Natural killer cell (primary cell): Measurements from ENCODE around the gene DTNBP1. TPM values are rescaled to one million over a fixed set of nuclear protein-coding genes. Genes with fewer than 3 reads are reported as not detected.

Experiments
- ATAC-seq, 3 donors: fragments of 150-1000 bp in 2 of 3; fragments of 200-7000 bp in 1 of 3; cut with Tn5 transposase; 1 replicate in 1 of 3; 2 replicates in 2 of 3; pipeline ENCODE4 v1.10.0; 2021; ENCODE audit warnings: mild to moderate bottlenecking in 2 of 3, moderate library complexity in 2 of 3
- DNase-seq, 2 donors: peaks; one replicate each; pipeline versions ENCODE4 v3.0.0 to v3.0.0-alpha.2; 2013 to 2021; ENCODE audit warnings: mixed read lengths in 1 of 2
- H3K27ac ChIP-seq: one replicate; pipeline ENCODE4 v1.5.1; 2013; ENCODE audit warnings: mild to moderate bottlenecking, low read length
- H3K27me3 ChIP-seq: one replicate; pipeline ENCODE4 v1.6.1; 2013; ENCODE audit warnings: low read length; ENCODE audit not compliant: control insufficient read depth, insufficient read depth
- H3K36me3 ChIP-seq: one replicate; pipeline ENCODE4 v1.6.1; 2013; ENCODE audit warnings: low read length; ENCODE audit not compliant: control insufficient read depth, insufficient read depth
- H3K4me1 ChIP-seq: one replicate; pipeline ENCODE4 v1.6.1; 2013; ENCODE audit warnings: low read length; ENCODE audit not compliant: control insufficient read depth, insufficient read depth
- H3K4me3 ChIP-seq: one replicate; pipeline ENCODE4 v1.5.1; 2013; ENCODE audit warnings: low read length
- H3K9me3 ChIP-seq: one replicate; pipeline ENCODE4 v1.6.1; 2013; ENCODE audit warnings: low read length; ENCODE audit not compliant: control insufficient read depth, insufficient read depth
- H3K27ac Mint-ChIP-seq, 2 donors: one replicate each; pipeline ENCODE4 v1.8.0; 2022; ENCODE audit warnings: mild to moderate bottlenecking in 2 of 2, mixed read lengths in 2 of 2, moderate library complexity in 1 of 2
- H3K27me3 Mint-ChIP-seq, 2 donors: one replicate each; pipeline ENCODE4 v1.8.0; 2022; ENCODE audit warnings: low read depth in 2 of 2, mixed read lengths in 2 of 2
- H3K36me3 Mint-ChIP-seq: one replicate; pipeline ENCODE4 v1.8.0; 2022; ENCODE audit warnings: mixed read lengths
- H3K4me1 Mint-ChIP-seq, 2 donors: one replicate each; pipeline ENCODE4 v1.8.0; 2022; ENCODE audit warnings: mixed read lengths in 2 of 2
- H3K4me3 Mint-ChIP-seq: one replicate; pipeline ENCODE4 v1.8.0; 2022; ENCODE audit warnings: mild to moderate bottlenecking, moderate library complexity, mixed read lengths
- H3K9me3 Mint-ChIP-seq, 2 donors: one replicate each; pipeline ENCODE4 v1.8.0; 2022; ENCODE audit warnings: mixed read lengths in 2 of 2
- WGBS: methylation state at CpG from one replicate; pipeline ENCODE4 v1.1.7; 2013; ENCODE audit warnings: missing lambda C conversion rate; ENCODE audit not compliant: insufficient coverage; 5-methylcytosine and 5-hydroxymethylcytosine counted together
- intact Hi-C: fragments of 100-400 bp; cut with micrococcal nuclease; formaldehyde crosslinking; loops from one replicate; pipeline ENCODE4 v1.14.2; 2022
- total RNA-seq, 4 donors: library from RNA; stranded (reverse); fragments of 120-200 nt in 1 of 4; gene quantifications; one replicate each; pipeline versions ENCODE4 v1.2.3 to v1.2.4, GENCODE V29; 2013 to 2022
- TF ChIP-seq, protein P1 (sequence below): fragments of 200-600 bp; IDR thresholded peaks from one replicate; pipeline ENCODE4 v1.8.0; 2022; ENCODE audit warnings: antibody characterized with exemption

Gene DTNBP1
- total RNA-seq, 3 donors from 2014 or later (not counting 1 experiment from before 2014, with no cell fraction given) = 31.6 to 42.2 (median 38.4) TPM

DNA sequence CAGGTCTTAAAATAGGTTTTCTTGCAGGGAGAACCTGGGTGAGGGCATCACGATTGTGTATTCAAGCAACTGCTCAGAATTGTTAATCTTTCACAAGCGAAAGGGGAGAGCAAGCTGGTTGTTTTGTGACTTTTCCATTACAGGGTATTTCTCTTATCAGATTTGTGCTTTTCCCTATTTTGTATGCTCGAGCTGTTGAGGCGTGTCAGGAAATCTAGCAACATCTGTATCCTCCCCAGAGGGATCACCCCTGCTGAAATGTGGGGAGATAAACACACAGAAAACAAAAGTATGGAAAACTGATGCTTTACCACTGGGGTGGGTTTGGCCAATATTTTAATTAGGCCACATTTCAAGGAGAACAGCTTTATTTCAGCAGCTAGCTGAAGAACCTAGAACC is 187.0 kb downstream of the DTNBP1 start:
- H3K27ac ChIP-seq = no peak overlapping the region
- no peaks in the 10 kb centered on the region for H3K9me3 Mint-ChIP-seq
- H3K4me3 Mint-ChIP-seq = no peak overlapping the region
- intact Hi-C loops = no loop called here
- peaks cover 67 to 69% of the 10 kb centered on the region in 2 donors for H3K4me1 Mint-ChIP-seq
- no peaks in the 10 kb centered on the region for H3K36me3 Mint-ChIP-seq
- 91% methylated on average over 4 of the region's 4 CpGs for WGBS
- H3K27me3 Mint-ChIP-seq = no peaks in the 10 kb centered on the region
- no peaks in the 10 kb centered on the region for H3K9me3 ChIP-seq
- H3K27ac Mint-ChIP-seq = peak overlapping the region in 1 of 2 donors; percentile 24
- peaks cover 10% of the 10 kb centered on the region for H3K36me3 ChIP-seq
- no peaks in the 10 kb centered on the region for H3K27me3 ChIP-seq
- ATAC-seq (no peak), DNase-seq (no peak)
- peaks cover 3% of the 10 kb centered on the region for H3K4me1 ChIP-seq
- TF ChIP-seq, protein P1, sequence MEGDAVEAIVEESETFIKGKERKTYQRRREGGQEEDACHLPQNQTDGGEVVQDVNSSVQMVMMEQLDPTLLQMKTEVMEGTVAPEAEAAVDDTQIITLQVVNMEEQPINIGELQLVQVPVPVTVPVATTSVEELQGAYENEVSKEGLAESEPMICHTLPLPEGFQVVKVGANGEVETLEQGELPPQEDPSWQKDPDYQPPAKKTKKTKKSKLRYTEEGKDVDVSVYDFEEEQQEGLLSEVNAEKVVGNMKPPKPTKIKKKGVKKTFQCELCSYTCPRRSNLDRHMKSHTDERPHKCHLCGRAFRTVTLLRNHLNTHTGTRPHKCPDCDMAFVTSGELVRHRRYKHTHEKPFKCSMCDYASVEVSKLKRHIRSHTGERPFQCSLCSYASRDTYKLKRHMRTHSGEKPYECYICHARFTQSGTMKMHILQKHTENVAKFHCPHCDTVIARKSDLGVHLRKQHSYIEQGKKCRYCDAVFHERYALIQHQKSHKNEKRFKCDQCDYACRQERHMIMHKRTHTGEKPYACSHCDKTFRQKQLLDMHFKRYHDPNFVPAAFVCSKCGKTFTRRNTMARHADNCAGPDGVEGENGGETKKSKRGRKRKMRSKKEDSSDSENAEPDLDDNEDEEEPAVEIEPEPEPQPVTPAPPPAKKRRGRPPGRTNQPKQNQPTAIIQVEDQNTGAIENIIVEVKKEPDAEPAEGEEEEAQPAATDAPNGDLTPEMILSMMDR = no peak
- H3K4me3 ChIP-seq = no peak overlapping the region

GRCh38 chr6:15475261-15475660 is 187.6 kb downstream of the DTNBP1 start:
- peaks cover 13% of the 10 kb centered on the region for H3K36me3 ChIP-seq
- no peaks in the 10 kb centered on the region for H3K27me3 Mint-ChIP-seq
- H3K9me3 Mint-ChIP-seq = no peaks in the 10 kb centered on the region
- no peak overlapping the region for H3K4me3 Mint-ChIP-seq
- DNase-seq (no peak), ATAC-seq (no peak)
- H3K27ac Mint-ChIP-seq = peak overlapping the region; percentile 24 to 35
- H3K27me3 ChIP-seq = no peaks in the 10 kb centered on the region
- H3K4me1 Mint-ChIP-seq = peaks cover 61 to 63% of the 10 kb centered on the region in 2 donors
- intact Hi-C loops = no loop called here
- TF ChIP-seq, protein P1 = no peak
- no peaks in the 10 kb centered on the region for H3K36me3 Mint-ChIP-seq
- 77% methylated on average over 6 of the region's 6 CpGs for WGBS
- H3K4me1 ChIP-seq = peaks cover 3% of the 10 kb centered on the region
- no peak overlapping the region for H3K27ac ChIP-seq
- H3K9me3 ChIP-seq = no peaks in the 10 kb centered on the region
- H3K4me3 ChIP-seq = no peak overlapping the region

DNA sequence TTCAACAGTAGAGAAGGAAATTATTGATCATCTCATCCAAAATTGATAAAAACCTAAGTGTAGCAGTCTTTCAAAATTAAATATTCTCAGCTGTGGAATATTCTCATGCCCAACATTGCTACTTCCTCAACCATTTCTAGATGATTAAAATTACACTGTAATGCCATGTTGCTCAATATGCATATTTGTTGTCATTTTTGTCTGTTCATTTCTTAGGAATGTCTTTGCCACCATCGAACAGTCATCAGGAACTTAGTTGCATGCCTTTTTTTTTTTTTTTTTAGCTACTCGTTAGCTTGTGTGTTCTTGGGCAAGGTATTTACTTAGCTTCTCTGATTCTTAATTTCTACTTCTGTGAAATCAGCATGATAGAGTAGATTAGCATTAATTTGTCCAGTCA is 188.6 kb downstream of the DTNBP1 start:
- Histone ChIP-seq H3K9me3 (no peaks in the 10 kb centered on the region), H3K4me3 (no peak overlapping the region), H3K27me3 (no peaks in the 10 kb centered on the region), H3K36me3 (peaks cover 18% of the 10 kb centered on the region), H3K27ac (no peak overlapping the region), H3K4me1 (peaks cover 3% of the 10 kb centered on the region)
- peaks cover 51 to 53% of the 10 kb centered on the region in 2 donors for H3K4me1 Mint-ChIP-seq
- H3K4me3 Mint-ChIP-seq = no peak overlapping the region
- intact Hi-C loops = no loop called here
- DNase-seq (no peak), ATAC-seq (no peak)
- H3K36me3 Mint-ChIP-seq = no peaks in the 10 kb centered on the region
- TF ChIP-seq, protein P1 = no peak
- H3K27ac Mint-ChIP-seq = no peak overlapping the region
- no peaks in the 10 kb centered on the region for H3K27me3 Mint-ChIP-seq
- no peaks in the 10 kb centered on the region for H3K9me3 Mint-ChIP-seq
- WGBS = 100% methylated on average over 1 of the region's 2 CpGs

- H3K9me3 Mint-ChIP-seq = no peaks in the 10 kb centered on the region
- no peak overlapping the region for H3K4me3 Mint-ChIP-seq
- H3K36me3 ChIP-seq = peaks cover 21% of the 10 kb centered on the region
- H3K27ac Mint-ChIP-seq = peak overlapping the region in 1 of 2 donors; percentile 62
- intact Hi-C loops = no loop called here
- H3K36me3 Mint-ChIP-seq = peaks cover under 1% of the 10 kb centered on the region
- H3K4me3 ChIP-seq = no peak overlapping the region
- 98% methylated on average over 4 of the region's 6 CpGs for WGBS
- no peaks in the 10 kb centered on the region for H3K27me3 ChIP-seq
- TF ChIP-seq, protein P1 = no peak
- no peak for DNase-seq
- no peak for ATAC-seq
- H3K4me1 ChIP-seq = peaks cover 3% of the 10 kb centered on the region
- no peaks in the 10 kb centered on the region for H3K27me3 Mint-ChIP-seq
- no peak overlapping the region for H3K27ac ChIP-seq
- H3K9me3 ChIP-seq = no peaks in the 10 kb centered on the region
- H3K4me1 Mint-ChIP-seq = peaks cover 47 to 50% of the 10 kb centered on the region in 2 donors
Observed at GRCh38 chr6:15473741-15474161, 189.1 kb downstream of the DTNBP1 start.
